Measurements from ENCODE around the gene BGLAP. TPM values are rescaled to one million over a fixed set of nuclear protein-coding genes. Genes with fewer than 3 reads are reported as not detected.

The BGLAP gene
- total RNA-seq, 1 donor from 2014 or later: 3.1 TPM

GRCh38 chr1:156233426-156234127 lies 8.4 kb upstream of the BGLAP start:
- Mint-ChIP-seq H3K27ac (peak overlapping the region; percentile 77), H3K4me3 (no peak overlapping the region), H3K36me3 (peaks cover 21% of the 10 kb centered on the region), H3K4me1 (ENCODE audit: unreplicated experiment) (no peaks in the 10 kb centered on the region), H3K27me3 (no peaks in the 10 kb centered on the region), H3K9me3 (no peaks in the 10 kb centered on the region)
- DNase-seq (ENCODE audit: extremely low spot score, unreplicated experiment): no peak
- TF ChIP-seq CTCF (conservative IDR thresholded peaks at IDR 0.05): no peak

GRCh38 chr1:156236164-156236563 lies 5.8 kb upstream of the BGLAP start:
- H3K4me3 Mint-ChIP-seq: no peak overlapping the region
- no peaks in the 10 kb centered on the region for H3K27me3 Mint-ChIP-seq
- H3K9me3 Mint-ChIP-seq: no peaks in the 10 kb centered on the region
- no peak overlapping the region for H3K27ac Mint-ChIP-seq
- no peaks in the 10 kb centered on the region for H3K4me1 Mint-ChIP-seq (ENCODE audit: unreplicated experiment)
- peaks cover 17% of the 10 kb centered on the region for H3K36me3 Mint-ChIP-seq
- TF ChIP-seq CTCF (conservative IDR thresholded peaks at IDR 0.05): no peak
- no peak for DNase-seq (ENCODE audit: extremely low spot score, unreplicated experiment)

GRCh38 chr1:156238248-156238647 lies 3.7 kb upstream of the BGLAP start:
- no peaks in the 10 kb centered on the region for H3K9me3 Mint-ChIP-seq
- no peaks in the 10 kb centered on the region for H3K27me3 Mint-ChIP-seq
- TF ChIP-seq CTCF (conservative IDR thresholded peaks at IDR 0.05): no peak
- DNase-seq (ENCODE audit: extremely low spot score, unreplicated experiment): no peak
- no peak overlapping the region for H3K4me3 Mint-ChIP-seq
- no peak overlapping the region for H3K27ac Mint-ChIP-seq
- H3K4me1 Mint-ChIP-seq (ENCODE audit: unreplicated experiment): no peaks in the 10 kb centered on the region
- H3K36me3 Mint-ChIP-seq: peaks cover 17% of the 10 kb centered on the region

GRCh38 chr1:156241311-156241811 lies 623 bp upstream of the BGLAP start:
- peaks cover 10% of the 10 kb centered on the region for H3K36me3 Mint-ChIP-seq
- TF ChIP-seq CTCF (conservative IDR thresholded peaks at IDR 0.05): no peak
- DNase-seq (ENCODE audit: extremely low spot score, unreplicated experiment): no peak
- H3K27ac Mint-ChIP-seq: no peak overlapping the region
- H3K4me3 Mint-ChIP-seq: no peak overlapping the region
- H3K27me3 Mint-ChIP-seq: no peaks in the 10 kb centered on the region
- H3K9me3 Mint-ChIP-seq: no peaks in the 10 kb centered on the region
- H3K4me1 Mint-ChIP-seq (ENCODE audit: unreplicated experiment): no peaks in the 10 kb centered on the region

GRCh38 chr1:156242738-156243137 lies 754 bp downstream of the BGLAP start:
- no peak overlapping the region for H3K27ac Mint-ChIP-seq
- no peak overlapping the region for H3K4me3 Mint-ChIP-seq
- H3K9me3 Mint-ChIP-seq: no peaks in the 10 kb centered on the region
- TF ChIP-seq CTCF (conservative IDR thresholded peaks at IDR 0.05): no peak
- peaks cover 4% of the 10 kb centered on the region for H3K4me1 Mint-ChIP-seq (ENCODE audit: unreplicated experiment)
- no peak for DNase-seq (ENCODE audit: extremely low spot score, unreplicated experiment)
- no peaks in the 10 kb centered on the region for H3K27me3 Mint-ChIP-seq
- peaks cover 5% of the 10 kb centered on the region for H3K36me3 Mint-ChIP-seq

Measured in type B pancreatic cell (in vitro differentiated cells).